Measurements from ENCODE around the gene PARD6G. TPM values are rescaled to one million over a fixed set of nuclear protein-coding genes. Genes with fewer than 3 reads are reported as not detected.
A peak's percentile ranks its signal among the peaks of the same experiment; 100 is the strongest.

Gene PARD6G
- total and polyA plus RNA-seq, 10 of the 15 experiments (the other 5 are each of a cell fraction or from before 2014, with no cell fraction given) = 0.20 to 2.0 (median 0.60) TPM

DNA sequence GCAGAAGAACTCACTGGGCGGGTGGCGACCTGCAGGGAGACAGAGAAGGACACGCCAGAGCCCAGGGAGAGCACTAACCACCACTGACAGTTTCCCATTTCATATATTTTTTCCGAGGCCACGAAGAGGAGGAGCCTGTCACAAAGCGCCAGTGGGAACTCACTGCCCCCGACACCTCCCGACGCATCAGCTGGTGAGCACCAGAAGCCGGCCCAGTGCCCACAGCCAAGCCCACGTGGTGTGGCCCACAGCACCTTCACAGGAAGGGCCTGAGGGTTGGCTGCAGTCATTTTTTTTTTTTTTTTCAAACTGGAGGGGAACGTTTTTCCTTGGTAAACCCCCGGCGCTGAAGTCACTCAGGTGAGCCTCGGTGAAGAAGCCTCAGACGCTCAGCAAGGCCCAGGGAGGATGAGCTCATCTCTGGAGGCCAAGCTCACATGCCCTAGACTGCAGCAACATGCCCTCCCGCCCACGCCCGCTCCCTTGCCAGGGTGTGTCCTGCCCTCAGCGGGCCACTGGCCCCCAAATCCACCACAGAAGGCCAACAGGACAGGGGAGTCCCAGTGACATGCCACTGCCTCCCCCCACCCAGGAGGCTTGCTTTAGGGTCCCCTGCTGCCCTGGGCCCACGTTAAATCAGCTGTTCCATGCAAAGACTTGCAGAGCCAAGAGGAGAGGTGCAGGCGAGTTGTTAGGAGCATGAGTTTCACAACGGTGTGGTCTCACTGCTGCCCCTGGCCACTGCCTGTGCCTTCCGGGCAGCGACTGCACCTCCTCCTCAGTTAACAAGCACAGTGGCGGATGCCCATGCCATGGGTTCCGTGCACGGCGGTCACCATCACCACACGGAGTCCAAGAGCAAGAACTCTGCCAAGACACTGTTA lies 68.1 kb downstream of the PARD6G start (continued):
- TF ChIP-seq PRDM15 (CRISPR knock-in tag; IDR thresholded peaks at IDR 0.05) (no peak), CTCF (IDR thresholded peaks at IDR 0.05 in 2 of 3, conservative IDR thresholded peaks at IDR 0.05 in 1 of 3; ENCODE audit: control insufficient read depth in 2 of 3, extremely low read depth in 1 of 3, insufficient read depth in 1 of 3, low read depth in 3 of 3, low read length in 3 of 3) (no peak), NFYB (IDR thresholded peaks at IDR 0.05; ENCODE audit: insufficient read depth, low read depth, low read length) (no peak), CBX5 (IDR thresholded peaks at IDR 0.05; ENCODE audit: low read depth) (no peak), TCF12 (IDR thresholded peaks at IDR 0.05; ENCODE audit: low read depth, low read length) (no peak), RFX5 (IDR thresholded peaks at IDR 0.05; ENCODE audit: low read depth, low read length) (no peak), BHLHE40 (IDR thresholded peaks at IDR 0.05; ENCODE audit: borderline replicate concordance in 1 of 2, low read depth in 2 of 2, low read length in 1 of 2) (peak in 1 of 2 experiments; percentile 64; a peak in 1 of 4 replicates), MEF2A (IDR thresholded peaks at IDR 0.05; ENCODE audit: insufficient read depth, low read depth, low read length) (no peak), BACH1 (IDR thresholded peaks at IDR 0.05; ENCODE audit: borderline replicate concordance) (no peak), ATF7 (IDR thresholded peaks at IDR 0.05; ENCODE audit: low read depth) (peak; percentile 63; the same call in 1 of the 2 replicates), SUPT20H (IDR thresholded peaks at IDR 0.05; ENCODE audit: borderline replicate concordance, control insufficient read depth, low read depth, low read length) (no peak), CHD2 (IDR thresholded peaks at IDR 0.05; ENCODE audit: borderline replicate concordance, low read depth, low read length) (no peak)

Measured in GM12878 (cell line).